Osteoblast (primary cell): ENCODE data around the gene GUCA1A. TPM values are rescaled to one million over a fixed set of nuclear protein-coding genes. Genes with fewer than 3 reads are reported as not detected.

Experiments used
- DNase-seq: peaks from one replicate; pipeline ENCODE4 v3.0.0; 2011; ENCODE audit warnings: low spot score, mixed read lengths; ENCODE audit not compliant: insufficient read length; ENCODE audit errors: missing footprints
- H2AFZ ChIP-seq: 2 replicates; pipeline ENCODE4 v1.6.0; 2011; ENCODE audit warnings: mild to moderate bottlenecking, low read length
- H3K27ac ChIP-seq: 2 replicates; pipeline ENCODE4 v1.5.1; 2011; ENCODE audit warnings: mild to moderate bottlenecking, low read depth, low read length, moderate library complexity
- H3K27me3 ChIP-seq: 2 replicates; pipeline ENCODE4 v1.6.0; 2012; ENCODE audit warnings: mild to moderate bottlenecking, control low read depth, inconsistent platforms, low read length, moderate library complexity; ENCODE audit not compliant: insufficient read depth
- H3K36me3 ChIP-seq: 2 replicates; pipeline ENCODE4 v1.5.1; 2011; ENCODE audit warnings: mild to moderate bottlenecking, low read length, control low read depth, moderate library complexity; ENCODE audit not compliant: insufficient read depth
- H3K4me1 ChIP-seq: 2 replicates; pipeline ENCODE4 v1.5.1; 2011; ENCODE audit warnings: mild to moderate bottlenecking, low read length, control low read depth, moderate library complexity; ENCODE audit not compliant: insufficient read depth
- H3K4me2 ChIP-seq: 2 replicates; pipeline ENCODE4 v1.6.0; 2011; ENCODE audit warnings: mild to moderate bottlenecking, low read length; ENCODE audit not compliant: insufficient read depth
- H3K4me3 ChIP-seq: fragments of 200-600 bp; sonication (generic); 3 replicates; pipeline ENCODE4 v1.5.1; 2012; ENCODE audit warnings: mild to moderate bottlenecking, low read length, inconsistent platforms; ENCODE audit not compliant: insufficient read depth
- H3K79me2 ChIP-seq: 2 replicates; pipeline ENCODE4 v1.6.0; 2012; ENCODE audit warnings: mild to moderate bottlenecking, low read length, control low read depth, inconsistent platforms; ENCODE audit not compliant: insufficient read depth
- H3K9me3 ChIP-seq: 2 replicates; pipeline ENCODE4 v1.5.1; 2011; ENCODE audit warnings: low read depth, low read length, control low read depth
- H4K20me1 ChIP-seq: 2 replicates; pipeline ENCODE4 v1.6.0; 2012; ENCODE audit warnings: mild to moderate bottlenecking, low read length, control low read depth; ENCODE audit not compliant: insufficient read depth
- CTCF ChIP-seq: IDR thresholded peaks from 2 replicates; pipeline ENCODE4 v1.5.1; 2011; ENCODE audit warnings: mild to moderate bottlenecking, low read depth, low read length, moderate library complexity; ENCODE audit errors: extremely low read depth
- total RNA-seq: library from RNA; depleted of rRNA; stranded (reverse); fragments of >200 nt; gene quantifications from 2 replicates; pipeline ENCODE4 v1.2.3, GENCODE V29; 2012

GUCA1A gene
- total RNA-seq, result not detected in 2 replicates

- Histone ChIP-seq H3K27ac (no peak within 1 kb of the TSS), H4K20me1 (no peaks in the 10 kb centered on the region), H2AFZ (no peak within 1 kb of the TSS), H3K36me3 (no peaks in the 10 kb centered on the region), H3K79me2 (no peaks in the 10 kb centered on the region), H3K4me1 (no peaks in the 10 kb centered on the region), H3K4me2 (no peak within 1 kb of the TSS), H3K4me3 (no peak within 1 kb of the TSS), H3K27me3 (no peaks in the 10 kb centered on the region), H3K9me3 (no peaks in the 10 kb centered on the region)
- no peak for DNase-seq
- TF ChIP-seq CTCF, result no peak
Observed at GRCh38 chr6:42173101-42173500, at the start of gene GUCA1A. TSS of gene GUCA1A (plus strand) at chr6:42173364. CDS start at chr6:42173614, 250 bp downstream.

- Histone ChIP-seq H2AFZ (no peak overlapping the region), H3K36me3 (peaks cover 5% of the 10 kb centered on the region), H3K27me3 (no peaks in the 10 kb centered on the region), H3K27ac (peak overlapping the region; percentile 15), H3K4me1 (peaks cover 26% of the 10 kb centered on the region), H3K4me2 (no peak overlapping the region), H4K20me1 (no peaks in the 10 kb centered on the region), H3K79me2 (no peaks in the 10 kb centered on the region), H3K9me3 (no peaks in the 10 kb centered on the region), H3K4me3 (no peak overlapping the region)
- TF ChIP-seq CTCF, result no peak
- peak; percentile 42 for DNase-seq
Observed at GRCh38 chr6:42123379-42124103, 49.6 kb upstream of the GUCA1A start.

DNA sequence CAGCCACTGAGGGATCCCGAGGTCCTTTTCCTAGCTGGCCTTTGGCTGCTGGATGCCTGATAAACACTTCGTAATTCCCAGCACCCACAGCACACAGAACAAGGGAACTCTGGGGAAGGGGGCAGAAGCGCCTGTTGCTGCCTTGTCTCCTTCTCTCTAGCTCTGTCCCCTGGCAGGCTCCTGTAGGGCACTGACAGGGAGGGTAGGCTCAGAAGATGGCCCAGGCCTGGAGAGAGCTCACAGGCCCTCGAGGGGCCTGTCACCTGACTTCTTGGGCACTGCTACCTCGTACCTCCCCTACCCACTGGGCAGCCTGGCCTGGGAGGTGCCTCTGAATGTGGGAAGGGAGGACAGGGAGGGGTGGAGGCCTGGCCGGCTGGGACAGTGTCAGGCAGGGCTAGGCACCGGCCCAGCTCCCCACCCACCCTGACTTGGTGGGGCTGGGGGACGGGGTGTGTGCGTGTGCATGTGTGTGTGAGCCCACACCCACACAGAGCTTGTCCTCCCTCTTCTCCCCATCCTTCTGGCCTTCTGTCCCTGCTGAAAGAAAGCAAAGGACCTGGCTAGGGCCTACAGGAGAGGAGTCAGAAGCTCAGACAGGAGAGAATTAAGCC lies 48.8 kb upstream of the GUCA1A start:
- no peak for TF ChIP-seq CTCF
- no peak overlapping the region for H3K27ac ChIP-seq
- no peaks in the 10 kb centered on the region for H3K27me3 ChIP-seq
- H3K36me3 ChIP-seq, result peaks cover 5% of the 10 kb centered on the region
- no peak overlapping the region for H3K4me2 ChIP-seq
- no peaks in the 10 kb centered on the region for H3K9me3 ChIP-seq
- H2AFZ ChIP-seq, result no peak overlapping the region
- no peaks in the 10 kb centered on the region for H4K20me1 ChIP-seq
- H3K79me2 ChIP-seq, result no peaks in the 10 kb centered on the region
- peaks cover 24% of the 10 kb centered on the region for H3K4me1 ChIP-seq
- peak; percentile 26 for DNase-seq
- H3K4me3 ChIP-seq, result no peak overlapping the region

DNA sequence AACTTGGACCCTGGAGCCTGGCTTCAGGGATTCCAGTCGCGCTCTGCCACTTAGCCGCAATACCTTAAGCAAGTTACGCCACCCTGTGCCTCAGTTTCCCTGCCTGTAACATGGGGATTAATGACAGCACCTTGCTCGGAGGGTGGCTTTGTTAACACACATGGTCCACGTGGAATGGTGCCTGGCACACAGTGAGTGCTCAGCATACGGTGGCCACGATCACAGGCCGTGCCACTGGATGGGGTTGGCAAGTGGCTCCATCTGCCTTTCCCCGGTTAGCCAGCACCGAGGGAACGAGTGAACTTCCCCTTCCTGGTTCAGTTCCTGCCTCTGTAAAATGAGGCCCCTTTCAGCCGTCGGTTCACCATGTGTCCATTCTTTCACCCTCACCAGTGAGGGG lies 47.9 kb upstream of the GUCA1A start:
- no peak overlapping the region for H3K27ac ChIP-seq
- DNase-seq, result no peak
- H3K36me3 ChIP-seq, result peaks cover 5% of the 10 kb centered on the region
- H3K79me2 ChIP-seq, result no peaks in the 10 kb centered on the region
- no peaks in the 10 kb centered on the region for H3K27me3 ChIP-seq
- no peak for TF ChIP-seq CTCF
- H3K4me1 ChIP-seq, result peaks cover 24% of the 10 kb centered on the region
- H3K4me2 ChIP-seq, result no peak overlapping the region
- no peaks in the 10 kb centered on the region for H3K9me3 ChIP-seq
- no peak overlapping the region for H2AFZ ChIP-seq
- H4K20me1 ChIP-seq, result no peaks in the 10 kb centered on the region
- H3K4me3 ChIP-seq, result no peak overlapping the region
